K562 (cell line): Measurements from ENCODE around the gene MATCAP1. TPM values are rescaled to one million over a fixed set of nuclear protein-coding genes. Genes with fewer than 3 reads are reported as not detected.

Experiments
- CHD2 ChIP-seq: IDR thresholded peaks from 2 replicates; pipeline ENCODE4 v1.6.1; 2011; ENCODE audit warnings: low read depth, low read length
- HDAC1 ChIP-seq, 2 experiments: fragments of 450-650 bp; IDR thresholded peaks; 2 replicates each; pipeline ENCODE4 v1.6.1; 2016 to 2017; ENCODE audit warnings: inconsistent platforms in 1 of 2, mild to moderate bottlenecking in 1 of 2, moderate library complexity in 1 of 2
- MAFG ChIP-seq: fragments of 450-650 bp; conservative IDR thresholded peaks from 2 replicates; pipeline ENCODE4 v1.6.1; 2016; ENCODE audit warnings: missing genetic modification characterization, missing compliant biosample characterization
- POLR2A ChIP-seq: fragments of 450-650 bp; conservative IDR thresholded peaks from 2 replicates; pipeline ENCODE4 v1.6.1; 2016
- PYGO2 ChIP-seq: fragments of 450-650 bp; IDR thresholded peaks from 2 replicates; pipeline ENCODE4 v1.6.1; 2016; ENCODE audit warnings: mild to moderate bottlenecking, missing genetic modification characterization, moderate library complexity, missing compliant biosample characterization
- ZFX ChIP-seq: sonication (generic); formaldehyde crosslinking; IDR thresholded peaks from 2 replicates; pipeline ENCODE4 v1.8.0; 2022; ENCODE audit warnings: mild to moderate bottlenecking, missing genetic modification reagents, moderate library complexity
- ZNF589 ChIP-seq: fragments of 200-800 bp; sonication (Bioruptor generic); IDR thresholded peaks from 2 replicates; pipeline ENCODE4 v1.6.1; 2016; ENCODE audit warnings: low read depth, missing genetic modification characterization, missing compliant biosample characterization
- polyA plus RNA-seq, 8 experiments: library from polyadenylated mRNA; depleted of rRNA in 4 of 8; stranded (reverse) in 5 of 8; unstranded in 3 of 8; fragments of >200 nt; fragmentation: Nextera tagmentation in 2 of 8; fragmentation: Illumina TruSeq in 1 of 8; extraction: Ambion mirVana in 2 of 8; extraction: Trizol in 1 of 8; gene quantifications; 2 replicates each; pipeline versions ENCODE4 v1.2.1 to v1.2.3, GENCODE V29; 2011 to 2014; ENCODE audit warnings: inconsistent platforms in 1 of 8, missing spikeins in 1 of 8
- total RNA-seq, 7 experiments: library from RNA; depleted of rRNA in 6 of 7; stranded (reverse); fragments of >200 nt in 6 of 7; fragmentation: Illumina TruSeq in 2 of 7; extraction: Trizol in 2 of 7; gene quantifications; 2 replicates each; pipeline versions ENCODE4 v1.2.1 to v1.2.3, GENCODE V29; 2011 to 2021; ENCODE audit warnings: low replicate concordance in 1 of 7
- TF ChIP-seq, protein P1 (sequence below): fragments of 450-650 bp; IDR thresholded peaks from 2 replicates; pipeline ENCODE4 v1.6.1; 2017; ENCODE audit warnings: antibody characterized with exemption, mild to moderate bottlenecking
- TF ChIP-seq, protein P2 (sequence below), 2 experiments: IDR thresholded peaks; 2 replicates each; pipeline ENCODE4 v1.6.1; 2012; ENCODE audit warnings: improper control_type of control experiment in 2 of 2, low read depth in 2 of 2, low read length in 2 of 2, borderline replicate concordance in 1 of 2
- TF ChIP-seq, protein P3 (sequence below): IDR thresholded peaks from 2 replicates; pipeline ENCODE4 v1.6.1; 2011; ENCODE audit not compliant: insufficient read length; ENCODE audit errors: extremely low read depth
- TF ChIP-seq, protein P4 (sequence below), 2 experiments: fragments of 450-650 bp; IDR thresholded peaks; 2 replicates each; pipeline ENCODE4 v1.6.1; 2018; ENCODE audit warnings: mild to moderate bottlenecking in 2 of 2, low read depth in 1 of 2; ENCODE audit not compliant: partially characterized antibody in 2 of 2
- TF ChIP-seq, protein P5 (sequence below): fragments of 250-450 bp; sonication (Bioruptor Pico); IDR thresholded peaks from 2 replicates; pipeline ENCODE4 v1.9.0; 2021; ENCODE audit warnings: mild to moderate bottlenecking, inconsistent platforms

The MATCAP1 gene
- total and polyA plus RNA-seq, 9 of the 15 experiments (the other 6 are each of a cell fraction or from before 2014, with no cell fraction given): 3.4 to 20.5 (median 10.3) TPM

DNA sequence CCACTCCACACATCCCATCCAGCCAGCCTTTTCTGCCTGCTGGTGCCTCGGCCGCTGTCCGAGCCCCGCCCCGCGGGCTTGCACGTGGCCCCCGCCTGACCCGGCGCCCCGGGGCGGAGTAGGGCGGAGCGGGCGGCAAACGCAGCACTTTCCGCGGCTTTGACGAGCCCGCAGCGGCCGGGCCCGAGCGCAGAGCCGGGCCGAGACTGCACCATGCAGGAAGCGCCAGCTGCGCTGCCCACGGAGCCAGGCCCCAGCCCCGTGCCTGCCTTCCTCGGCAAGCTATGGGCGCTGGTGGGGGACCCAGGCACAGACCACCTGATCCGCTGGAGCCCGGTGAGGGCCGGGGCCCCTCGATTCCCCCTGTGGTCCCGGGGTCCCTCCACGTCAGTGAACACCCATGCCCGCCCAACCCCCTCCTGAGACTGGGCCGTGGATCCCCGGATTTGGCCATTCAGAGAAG, 19.1 kb downstream of the MATCAP1 start, which contains the start of gene HSF4 (continued):
- no peak for TF ChIP-seq PYGO2
- TF ChIP-seq CHD2: no peak
- TF ChIP-seq, protein P1, sequence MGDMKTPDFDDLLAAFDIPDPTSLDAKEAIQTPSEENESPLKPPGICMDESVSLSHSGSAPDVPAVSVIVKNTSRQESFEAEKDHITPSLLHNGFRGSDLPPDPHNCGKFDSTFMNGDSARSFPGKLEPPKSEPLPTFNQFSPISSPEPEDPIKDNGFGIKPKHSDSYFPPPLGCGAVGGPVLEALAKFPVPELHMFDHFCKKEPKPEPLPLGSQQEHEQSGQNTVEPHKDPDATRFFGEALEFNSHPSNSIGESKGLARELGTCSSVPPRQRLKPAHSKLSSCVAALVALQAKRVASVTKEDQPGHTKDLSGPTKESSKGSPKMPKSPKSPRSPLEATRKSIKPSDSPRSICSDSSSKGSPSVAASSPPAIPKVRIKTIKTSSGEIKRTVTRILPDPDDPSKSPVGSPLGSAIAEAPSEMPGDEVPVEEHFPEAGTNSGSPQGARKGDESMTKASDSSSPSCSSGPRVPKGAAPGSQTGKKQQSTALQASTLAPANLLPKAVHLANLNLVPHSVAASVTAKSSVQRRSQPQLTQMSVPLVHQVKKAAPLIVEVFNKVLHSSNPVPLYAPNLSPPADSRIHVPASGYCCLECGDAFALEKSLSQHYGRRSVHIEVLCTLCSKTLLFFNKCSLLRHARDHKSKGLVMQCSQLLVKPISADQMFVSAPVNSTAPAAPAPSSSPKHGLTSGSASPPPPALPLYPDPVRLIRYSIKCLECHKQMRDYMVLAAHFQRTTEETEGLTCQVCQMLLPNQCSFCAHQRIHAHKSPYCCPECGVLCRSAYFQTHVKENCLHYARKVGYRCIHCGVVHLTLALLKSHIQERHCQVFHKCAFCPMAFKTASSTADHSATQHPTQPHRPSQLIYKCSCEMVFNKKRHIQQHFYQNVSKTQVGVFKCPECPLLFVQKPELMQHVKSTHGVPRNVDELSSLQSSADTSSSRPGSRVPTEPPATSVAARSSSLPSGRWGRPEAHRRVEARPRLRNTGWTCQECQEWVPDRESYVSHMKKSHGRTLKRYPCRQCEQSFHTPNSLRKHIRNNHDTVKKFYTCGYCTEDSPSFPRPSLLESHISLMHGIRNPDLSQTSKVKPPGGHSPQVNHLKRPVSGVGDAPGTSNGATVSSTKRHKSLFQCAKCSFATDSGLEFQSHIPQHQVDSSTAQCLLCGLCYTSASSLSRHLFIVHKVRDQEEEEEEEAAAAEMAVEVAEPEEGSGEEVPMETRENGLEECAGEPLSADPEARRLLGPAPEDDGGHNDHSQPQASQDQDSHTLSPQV: peak; percentile 74
- TF ChIP-seq, protein P2, sequence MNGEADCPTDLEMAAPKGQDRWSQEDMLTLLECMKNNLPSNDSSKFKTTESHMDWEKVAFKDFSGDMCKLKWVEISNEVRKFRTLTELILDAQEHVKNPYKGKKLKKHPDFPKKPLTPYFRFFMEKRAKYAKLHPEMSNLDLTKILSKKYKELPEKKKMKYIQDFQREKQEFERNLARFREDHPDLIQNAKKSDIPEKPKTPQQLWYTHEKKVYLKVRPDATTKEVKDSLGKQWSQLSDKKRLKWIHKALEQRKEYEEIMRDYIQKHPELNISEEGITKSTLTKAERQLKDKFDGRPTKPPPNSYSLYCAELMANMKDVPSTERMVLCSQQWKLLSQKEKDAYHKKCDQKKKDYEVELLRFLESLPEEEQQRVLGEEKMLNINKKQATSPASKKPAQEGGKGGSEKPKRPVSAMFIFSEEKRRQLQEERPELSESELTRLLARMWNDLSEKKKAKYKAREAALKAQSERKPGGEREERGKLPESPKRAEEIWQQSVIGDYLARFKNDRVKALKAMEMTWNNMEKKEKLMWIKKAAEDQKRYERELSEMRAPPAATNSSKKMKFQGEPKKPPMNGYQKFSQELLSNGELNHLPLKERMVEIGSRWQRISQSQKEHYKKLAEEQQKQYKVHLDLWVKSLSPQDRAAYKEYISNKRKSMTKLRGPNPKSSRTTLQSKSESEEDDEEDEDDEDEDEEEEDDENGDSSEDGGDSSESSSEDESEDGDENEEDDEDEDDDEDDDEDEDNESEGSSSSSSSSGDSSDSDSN (IDR thresholded peaks at IDR 0.05; ENCODE audit: borderline replicate concordance in 1 of 2, low read depth in 2 of 2, low read length in 2 of 2): peak; percentile 81 to 92; a peak in 3 of 4 replicates
- TF ChIP-seq, protein P3, sequence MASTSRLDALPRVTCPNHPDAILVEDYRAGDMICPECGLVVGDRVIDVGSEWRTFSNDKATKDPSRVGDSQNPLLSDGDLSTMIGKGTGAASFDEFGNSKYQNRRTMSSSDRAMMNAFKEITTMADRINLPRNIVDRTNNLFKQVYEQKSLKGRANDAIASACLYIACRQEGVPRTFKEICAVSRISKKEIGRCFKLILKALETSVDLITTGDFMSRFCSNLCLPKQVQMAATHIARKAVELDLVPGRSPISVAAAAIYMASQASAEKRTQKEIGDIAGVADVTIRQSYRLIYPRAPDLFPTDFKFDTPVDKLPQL: no peak
- TF ChIP-seq, protein P4, sequence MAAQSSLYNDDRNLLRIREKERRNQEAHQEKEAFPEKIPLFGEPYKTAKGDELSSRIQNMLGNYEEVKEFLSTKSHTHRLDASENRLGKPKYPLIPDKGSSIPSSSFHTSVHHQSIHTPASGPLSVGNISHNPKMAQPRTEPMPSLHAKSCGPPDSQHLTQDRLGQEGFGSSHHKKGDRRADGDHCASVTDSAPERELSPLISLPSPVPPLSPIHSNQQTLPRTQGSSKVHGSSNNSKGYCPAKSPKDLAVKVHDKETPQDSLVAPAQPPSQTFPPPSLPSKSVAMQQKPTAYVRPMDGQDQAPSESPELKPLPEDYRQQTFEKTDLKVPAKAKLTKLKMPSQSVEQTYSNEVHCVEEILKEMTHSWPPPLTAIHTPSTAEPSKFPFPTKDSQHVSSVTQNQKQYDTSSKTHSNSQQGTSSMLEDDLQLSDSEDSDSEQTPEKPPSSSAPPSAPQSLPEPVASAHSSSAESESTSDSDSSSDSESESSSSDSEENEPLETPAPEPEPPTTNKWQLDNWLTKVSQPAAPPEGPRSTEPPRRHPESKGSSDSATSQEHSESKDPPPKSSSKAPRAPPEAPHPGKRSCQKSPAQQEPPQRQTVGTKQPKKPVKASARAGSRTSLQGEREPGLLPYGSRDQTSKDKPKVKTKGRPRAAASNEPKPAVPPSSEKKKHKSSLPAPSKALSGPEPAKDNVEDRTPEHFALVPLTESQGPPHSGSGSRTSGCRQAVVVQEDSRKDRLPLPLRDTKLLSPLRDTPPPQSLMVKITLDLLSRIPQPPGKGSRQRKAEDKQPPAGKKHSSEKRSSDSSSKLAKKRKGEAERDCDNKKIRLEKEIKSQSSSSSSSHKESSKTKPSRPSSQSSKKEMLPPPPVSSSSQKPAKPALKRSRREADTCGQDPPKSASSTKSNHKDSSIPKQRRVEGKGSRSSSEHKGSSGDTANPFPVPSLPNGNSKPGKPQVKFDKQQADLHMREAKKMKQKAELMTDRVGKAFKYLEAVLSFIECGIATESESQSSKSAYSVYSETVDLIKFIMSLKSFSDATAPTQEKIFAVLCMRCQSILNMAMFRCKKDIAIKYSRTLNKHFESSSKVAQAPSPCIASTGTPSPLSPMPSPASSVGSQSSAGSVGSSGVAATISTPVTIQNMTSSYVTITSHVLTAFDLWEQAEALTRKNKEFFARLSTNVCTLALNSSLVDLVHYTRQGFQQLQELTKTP (IDR thresholded peaks at IDR 0.05; ENCODE audit: low read depth in 1 of 2, partially characterized antibody in 2 of 2): no peak
- no peak for TF ChIP-seq MAFG (tag)
- TF ChIP-seq HDAC1 (IDR thresholded peaks at IDR 0.05): peak in 1 of 2 experiments; percentile 9; a peak in 1 of 4 replicates
- TF ChIP-seq POLR2A: peak; percentile 62
- TF ChIP-seq ZNF589 (CRISPR knock-in tag): no peak
- TF ChIP-seq, protein P5, sequence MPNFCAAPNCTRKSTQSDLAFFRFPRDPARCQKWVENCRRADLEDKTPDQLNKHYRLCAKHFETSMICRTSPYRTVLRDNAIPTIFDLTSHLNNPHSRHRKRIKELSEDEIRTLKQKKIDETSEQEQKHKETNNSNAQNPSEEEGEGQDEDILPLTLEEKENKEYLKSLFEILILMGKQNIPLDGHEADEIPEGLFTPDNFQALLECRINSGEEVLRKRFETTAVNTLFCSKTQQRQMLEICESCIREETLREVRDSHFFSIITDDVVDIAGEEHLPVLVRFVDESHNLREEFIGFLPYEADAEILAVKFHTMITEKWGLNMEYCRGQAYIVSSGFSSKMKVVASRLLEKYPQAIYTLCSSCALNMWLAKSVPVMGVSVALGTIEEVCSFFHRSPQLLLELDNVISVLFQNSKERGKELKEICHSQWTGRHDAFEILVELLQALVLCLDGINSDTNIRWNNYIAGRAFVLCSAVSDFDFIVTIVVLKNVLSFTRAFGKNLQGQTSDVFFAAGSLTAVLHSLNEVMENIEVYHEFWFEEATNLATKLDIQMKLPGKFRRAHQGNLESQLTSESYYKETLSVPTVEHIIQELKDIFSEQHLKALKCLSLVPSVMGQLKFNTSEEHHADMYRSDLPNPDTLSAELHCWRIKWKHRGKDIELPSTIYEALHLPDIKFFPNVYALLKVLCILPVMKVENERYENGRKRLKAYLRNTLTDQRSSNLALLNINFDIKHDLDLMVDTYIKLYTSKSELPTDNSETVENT (CRISPR knock-in tag): peak; percentile 58; the same call in 1 of the 2 replicates
- TF ChIP-seq ZFX: peak; percentile 89
